NB4 (cell line): Measurements from ENCODE around the gene MCC.

Experiments
- DNase-seq: peaks from one replicate; pipeline ENCODE4 v3.0.0; 2010; ENCODE audit warnings: low read depth
- H3K4me3 ChIP-seq: one replicate; pipeline ENCODE4 v1.5.1; 2011; ENCODE audit warnings: mild to moderate bottlenecking, low read depth, low read length, moderate library complexity
- CTCF ChIP-seq: IDR thresholded peaks from one replicate; pipeline ENCODE4 v1.5.1; 2012; ENCODE audit warnings: low read depth, low read length
- MAX ChIP-seq: IDR thresholded peaks from 2 replicates; pipeline ENCODE4 v1.6.1; 2011; ENCODE audit warnings: low read depth, low read length
- MYC ChIP-seq: IDR thresholded peaks from 2 replicates; pipeline ENCODE4 v1.6.1; 2011; ENCODE audit warnings: low read depth, low read length
- POLR2A ChIP-seq: IDR thresholded peaks from 2 replicates; pipeline ENCODE4 v1.6.1; 2011; ENCODE audit warnings: mild to moderate bottlenecking; ENCODE audit not compliant: insufficient read length; ENCODE audit errors: extremely low read depth

MCC gene

GRCh38 chr5:113102121-113102531 is 386.1 kb downstream of the MCC start:
- H3K4me3 ChIP-seq = no peak overlapping the region
- DNase-seq = no peak
- TF ChIP-seq MAX (no peak), MYC (no peak), POLR2A (no peak), CTCF (no peak)

- DNase-seq = no peak
- H3K4me3 ChIP-seq = no peak overlapping the region
- TF ChIP-seq MAX (no peak), MYC (no peak), POLR2A (no peak), CTCF (no peak)
Measured at GRCh38 chr5:113100981-113101380, 387.3 kb downstream of the MCC start.

GRCh38 chr5:113099822-113100221 is 388.4 kb downstream of the MCC start:
- no peak overlapping the region for H3K4me3 ChIP-seq
- no peak for DNase-seq
- TF ChIP-seq CTCF = no peak
- TF ChIP-seq POLR2A = no peak
- TF ChIP-seq MAX = no peak
- no peak for TF ChIP-seq MYC

- no peak for DNase-seq
- H3K4me3 ChIP-seq = no peak overlapping the region
- TF ChIP-seq MAX (no peak), POLR2A (no peak), MYC (no peak), CTCF (no peak)
Measured at GRCh38 chr5:113098378-113098777, 389.9 kb downstream of the MCC start.

- H3K4me3 ChIP-seq = no peak overlapping the region
- no peak for DNase-seq
- TF ChIP-seq CTCF (no peak), MYC (no peak), MAX (no peak), POLR2A (no peak)
Measured at GRCh38 chr5:113095831-113096230, 392.4 kb downstream of the MCC start.

GRCh38 chr5:113093558-113093957 is 394.7 kb downstream of the MCC start:
- TF ChIP-seq POLR2A (no peak), CTCF (no peak), MYC (no peak), MAX (no peak)
- H3K4me3 ChIP-seq = no peak overlapping the region
- no peak for DNase-seq
